AG09309 (cell line): ENCODE results near the gene AMER2.
"Not testable (repeated sequence)": the region's sequence is repeated elsewhere in the genome, so short reads cannot be mapped to it uniquely, and the experiment has no call there.

Experiments used
- DNase-seq: peaks from one replicate; pipeline ENCODE4 v3.0.0-alpha.2; 2010; ENCODE audit warnings: low read depth
- H3K4me3 ChIP-seq: 2 replicates; pipeline ENCODE4 v1.5.1; 2011; ENCODE audit warnings: mild to moderate bottlenecking, low read depth, low read length, moderate library complexity; ENCODE audit not compliant: control insufficient read depth
- CTCF ChIP-seq: IDR thresholded peaks from 2 replicates; pipeline ENCODE4 v1.5.1; 2011; ENCODE audit warnings: mild to moderate bottlenecking, low read depth, low read length, inconsistent platforms; ENCODE audit not compliant: insufficient read depth, control insufficient read depth; ENCODE audit errors: missing control alignments

The AMER2 gene

GRCh38 chr13:25166306-25166705, 5.8 kb downstream of the AMER2 start:
- H3K4me3 ChIP-seq, result no peak overlapping the region
- no peak for DNase-seq
- no peak for TF ChIP-seq CTCF

GRCh38 chr13:25165663-25166062, 6.4 kb downstream of the AMER2 start:
- no peak for DNase-seq
- no peak overlapping the region for H3K4me3 ChIP-seq
- no peak for TF ChIP-seq CTCF

GRCh38 chr13:25165163-25165562, 6.9 kb downstream of the AMER2 start:
- H3K4me3 ChIP-seq, DNase-seq: not testable (repeated sequence)

GRCh38 chr13:25157681-25158080, 14.4 kb downstream of the AMER2 start:
- H3K4me3 ChIP-seq, result no peak overlapping the region
- TF ChIP-seq CTCF, result no peak
- DNase-seq, result no peak

GRCh38 chr13:25153736-25154135, 18.4 kb downstream of the AMER2 start:
- TF ChIP-seq CTCF, result no peak
- H3K4me3 ChIP-seq, result no peak overlapping the region
- DNase-seq, result no peak

- TF ChIP-seq CTCF, result no peak
- no peak overlapping the region for H3K4me3 ChIP-seq
- DNase-seq, result no peak
These were observed 20.4 kb downstream of the AMER2 start for GRCh38 chr13:25151626-25152195.

- no peak for DNase-seq
- no peak for TF ChIP-seq CTCF
- H3K4me3 ChIP-seq, result no peak overlapping the region
These were observed 22.4 kb downstream of the AMER2 start for GRCh38 chr13:25149711-25150110.
